Caco-2 (cell line): Measurements from ENCODE around the gene BUD13. TPM values are rescaled to one million over a fixed set of nuclear protein-coding genes. Genes with fewer than 3 reads are reported as not detected.

ENCODE experiments used
- BruUV-seq: library from RNA; stranded (reverse); fragments of 400-500 nt; replicated peaks from 2 replicates; lab custom pipeline; 2021; lab: Mats Ljungman, UMichigan
- CTCF ChIA-PET: fragments of 300-600 bp; sonication (Branson Sonifier 250); formaldehyde crosslinking; loops from one replicate; lab custom pipeline; 2022; ENCODE audit warnings: antibody characterized with exemption; lab: Charles Lee
- POLR2A ChIA-PET: fragments of 300-600 bp; sonication (Branson Sonifier 250); formaldehyde crosslinking; loops from one replicate; lab custom pipeline; 2022; ENCODE audit warnings: antibody characterized with exemption; lab: Charles Lee
- DNase-seq, 2 experiments: peaks; one replicate each; pipeline versions ENCODE4 v3.0.0 to v3.0.0-alpha.2; 2020 to 2022
- H3K27me3 ChIP-seq: replicated peaks from 2 replicates; pipeline ENCODE4 v1.6.0; 2011; ENCODE audit warnings: low read length; ENCODE audit not compliant: control insufficient read depth, insufficient read depth
- H3K36me3 ChIP-seq: 2 replicates; pipeline ENCODE4 v1.5.1; 2011; ENCODE audit warnings: low read length; ENCODE audit not compliant: control insufficient read depth, insufficient read depth
- H3K4me1 ChIP-seq: fragments of 250-450 bp; sonication (Bioruptor Pico); 2 replicates; pipeline ENCODE4 v1.5.1; 2020; ENCODE audit warnings: mild to moderate bottlenecking
- H3K4me3 ChIP-seq: 2 replicates; pipeline ENCODE4 v1.5.1; 2011; ENCODE audit warnings: low read depth, mild to moderate bottlenecking, control low read depth, low read length
- H3K9me3 ChIP-seq: fragments of 250-450 bp; sonication (Bioruptor Pico); 2 replicates; pipeline ENCODE4 v1.5.1; 2020; ENCODE audit warnings: mild to moderate bottlenecking, moderate library complexity
- H3K27ac Mint-ChIP-seq: one replicate; pipeline ENCODE4 v1.8.0; 2022; ENCODE audit warnings: mixed read lengths; ENCODE audit not compliant: unreplicated experiment
- H3K27me3 Mint-ChIP-seq: one replicate; pipeline ENCODE4 v1.8.0; 2022; ENCODE audit warnings: mixed read lengths; ENCODE audit not compliant: insufficient read depth, unreplicated experiment
- H3K36me3 Mint-ChIP-seq: one replicate; pipeline ENCODE4 v1.8.0; 2022; ENCODE audit warnings: mild to moderate bottlenecking, mixed read lengths; ENCODE audit not compliant: insufficient read depth, unreplicated experiment
- H3K4me1 Mint-ChIP-seq: one replicate; pipeline ENCODE4 v1.8.0; 2022; ENCODE audit warnings: low read depth, mixed read lengths; ENCODE audit not compliant: unreplicated experiment
- H3K4me3 Mint-ChIP-seq: one replicate; pipeline ENCODE4 v1.8.0; 2022; ENCODE audit warnings: mild to moderate bottlenecking, moderate library complexity, mixed read lengths; ENCODE audit not compliant: unreplicated experiment
- H3K9me3 Mint-ChIP-seq: one replicate; pipeline ENCODE4 v1.8.0; 2022; ENCODE audit warnings: mixed read lengths; ENCODE audit not compliant: unreplicated experiment
- CTCF ChIP-seq, 2 experiments: fragments of 200-600 bp in 1 of 2; IDR thresholded peaks; 1 replicate in 1 of 2; 2 replicates in 1 of 2; pipeline versions ENCODE4 v1.5.1 to v1.8.0; 2011 to 2022; ENCODE audit warnings: antibody characterized with exemption in 1 of 2, control low read depth in 1 of 2, inconsistent platforms in 1 of 2, low read depth in 1 of 2, low read length in 1 of 2, mild to moderate bottlenecking in 1 of 2, moderate library complexity in 1 of 2; ENCODE audit not compliant: insufficient read depth in 1 of 2, severe bottlenecking in 1 of 2, unreplicated experiment in 1 of 2
- intact Hi-C: fragments of 100-400 bp; cut with micrococcal nuclease; formaldehyde crosslinking; loops from one replicate; pipeline ENCODE4 v1.10.0; 2022; ENCODE audit not compliant: unreplicated experiment
- total RNA-seq: library from RNA; stranded (reverse); gene quantifications from 2 replicates; pipeline ENCODE4 v1.2.3, GENCODE V29; 2022

Gene BUD13
- total RNA-seq, 1 experiment from 2014 or later, result 42.6 TPM

GRCh38 chr11:116776522-116776984, 3.8 kb upstream of the BUD13 start:
- Histone ChIP-seq H3K4me1 (peaks cover 19% of the 10 kb centered on the region), H3K27me3 (no peaks in the 10 kb centered on the region), H3K36me3 (peaks cover 16% of the 10 kb centered on the region), H3K4me3 (no peak overlapping the region), H3K9me3 (no peaks in the 10 kb centered on the region)
- Mint-ChIP-seq H3K36me3 (peaks cover 89% of the 10 kb centered on the region), H3K27ac (no peak overlapping the region), H3K27me3 (no peaks in the 10 kb centered on the region), H3K4me1 (peaks cover 35% of the 10 kb centered on the region), H3K9me3 (no peaks in the 10 kb centered on the region), H3K4me3 (no peak overlapping the region)
- BruUV-seq, result no TSS peak
- TF ChIP-seq CTCF (IDR thresholded peaks at IDR 0.05; ENCODE audit: insufficient read depth in 1 of 2, low read depth in 1 of 2, low read length in 1 of 2, severe bottlenecking in 1 of 2, unreplicated experiment in 1 of 2), result no peak
- intact Hi-C loops, result no loop called here
- ChIA-PET POLR2A (interaction anchor here (1.1 to 1.5 kb wide), 2 partner anchors 11 to 61 kb away, joined by 4 to 5 read pairs; partner anchors contain the start of genes APOA1 and ZPR1), CTCF (interaction anchor here (2.1 kb wide), 1 partner anchor 14 kb away, joined by 5 read pairs; the partner anchor contains the start of gene APOA5)
- no peak for DNase-seq

- Mint-ChIP-seq H3K4me1 (peaks cover 40% of the 10 kb centered on the region), H3K4me3 (no peak overlapping the region), H3K36me3 (peaks cover 86% of the 10 kb centered on the region), H3K27me3 (no peaks in the 10 kb centered on the region), H3K9me3 (no peaks in the 10 kb centered on the region), H3K27ac (no peak overlapping the region)
- ChIA-PET CTCF (interaction anchor here (0.6 to 2.1 kb wide), 4 partner anchors 15 to 151 kb away, joined by 3 to 5 read pairs (median 4); partner anchors contain the start of gene APOA5), POLR2A (interaction anchor here (0.6 to 1.5 kb wide), 4 partner anchors 11 to 65 kb away, joined by 4 to 10 read pairs (median 5); partner anchors contain the start of genes APOA1 and ZPR1)
- H3K4me1 ChIP-seq, result peaks cover 25% of the 10 kb centered on the region
- H3K9me3 ChIP-seq, result no peaks in the 10 kb centered on the region
- no peak for TF ChIP-seq CTCF (IDR thresholded peaks at IDR 0.05; ENCODE audit: insufficient read depth in 1 of 2, low read depth in 1 of 2, low read length in 1 of 2, severe bottlenecking in 1 of 2, unreplicated experiment in 1 of 2)
- no peaks in the 10 kb centered on the region for H3K27me3 ChIP-seq
- H3K36me3 ChIP-seq, result peaks cover 16% of the 10 kb centered on the region
- no TSS peak for BruUV-seq
- H3K4me3 ChIP-seq, result no peak overlapping the region
- intact Hi-C loops, result no loop called here
- no peak for DNase-seq
Observed at GRCh38 chr11:116775975-116776374, 3.2 kb upstream of the BUD13 start.

- TF ChIP-seq CTCF (IDR thresholded peaks at IDR 0.05; ENCODE audit: insufficient read depth in 1 of 2, low read depth in 1 of 2, low read length in 1 of 2, severe bottlenecking in 1 of 2, unreplicated experiment in 1 of 2), result no peak
- Mint-ChIP-seq H3K4me1 (peaks cover 43% of the 10 kb centered on the region), H3K27me3 (no peaks in the 10 kb centered on the region), H3K36me3 (peaks cover 86% of the 10 kb centered on the region), H3K4me3 (peak overlapping the region; percentile 58), H3K27ac (peak overlapping the region; percentile 77), H3K9me3 (no peaks in the 10 kb centered on the region)
- BruUV-seq, result no TSS peak
- intact Hi-C loops, result no loop called here
- H3K36me3 ChIP-seq, result peaks cover 14% of the 10 kb centered on the region
- H3K9me3 ChIP-seq, result no peaks in the 10 kb centered on the region
- H3K4me1 ChIP-seq, result peaks cover 26% of the 10 kb centered on the region
- DNase-seq, result no peak
- H3K27me3 ChIP-seq, result no peaks in the 10 kb centered on the region
- no peak overlapping the region for H3K4me3 ChIP-seq
- ChIA-PET POLR2A (interaction anchor here (1.0 kb wide), 2 partner anchors 54 to 62 kb away, joined by 3 to 5 read pairs; partner anchors contain the start of gene APOA1), CTCF (interaction anchor here (0.6 to 1.6 kb wide), 4 partner anchors 17 to 324 kb away, joined by 3 to 4 read pairs (median 4); partner anchors contain the start of genes APOA5 and APOC3)
Observed at GRCh38 chr11:116774661-116775060, 1.9 kb upstream of the BUD13 start.
